VCaP (cell line): ENCODE results near the gene TXNL4A.

Experiments used
- H3K27ac ChIP-seq: fragments of 450-650 bp; 2 replicates; pipeline ENCODE4 v1.5.1; 2017
- CTCF ChIP-seq: fragments of 450-650 bp; conservative IDR thresholded peaks from 2 replicates; pipeline ENCODE4 v1.5.1; 2017; ENCODE audit warnings: mild to moderate bottlenecking, moderate library complexity

The TXNL4A gene

DNA sequence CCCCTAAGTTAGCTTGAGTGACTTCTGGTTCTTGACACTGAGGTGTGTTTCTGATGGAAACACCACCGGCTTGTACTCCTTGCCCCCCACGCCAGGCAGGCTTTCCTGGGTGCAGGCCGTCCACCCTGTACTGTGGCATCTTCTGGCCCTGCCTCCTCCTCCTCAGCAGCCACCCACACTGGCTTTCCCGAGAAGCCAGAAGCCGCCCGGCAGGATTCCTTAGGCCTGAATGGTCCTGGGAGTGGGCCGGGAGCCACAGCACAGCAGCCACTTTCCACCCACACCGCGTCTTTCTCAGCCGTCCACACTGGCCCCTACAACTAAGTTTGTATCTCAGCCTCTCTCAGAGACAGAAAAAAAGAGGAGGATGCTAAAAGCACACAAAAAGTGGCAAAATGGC is 26.1 kb downstream of the TXNL4A start:
- no peak for TF ChIP-seq CTCF
- H3K27ac ChIP-seq = no peak overlapping the region

- no peak for TF ChIP-seq CTCF
- H3K27ac ChIP-seq = no peak overlapping the region
Measured at GRCh38 chr18:79961527-79962291, 26.7 kb downstream of the TXNL4A start.

- no peak for TF ChIP-seq CTCF
Measured at GRCh38 chr18:79960921-79961526, 27.3 kb downstream of the TXNL4A start.

DNA sequence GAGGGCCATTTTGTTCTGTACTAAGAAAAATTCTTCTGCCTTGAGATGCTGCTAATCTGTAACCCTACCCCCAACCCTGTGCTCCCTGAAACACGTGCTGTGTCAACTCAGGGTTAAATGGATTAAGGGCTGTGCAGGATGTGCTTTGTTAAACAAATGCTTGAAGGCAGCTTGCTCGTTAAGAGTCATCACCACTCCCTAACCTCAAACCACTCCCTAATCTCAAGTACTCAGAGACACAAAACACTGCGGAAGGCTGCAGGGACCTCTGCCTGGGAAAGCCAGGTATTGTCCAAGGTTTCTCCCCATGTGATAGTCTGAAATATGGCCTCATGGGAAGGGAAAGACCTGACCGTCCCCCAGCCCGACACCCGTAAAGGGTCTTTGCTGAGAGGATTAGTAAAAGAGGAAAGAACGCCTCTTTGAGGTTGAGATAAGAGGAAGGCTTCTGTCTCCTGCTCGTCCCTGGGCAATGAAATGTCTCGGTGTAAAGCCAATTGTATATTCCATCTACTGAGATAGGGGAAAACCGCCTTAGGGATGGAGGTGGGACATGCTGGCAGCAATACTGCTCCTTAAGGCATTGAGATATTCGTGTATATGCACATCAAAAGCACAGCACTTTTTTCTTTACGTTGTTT is 28.1 kb downstream of the TXNL4A start:
- peak overlapping the region; percentile 37 for H3K27ac ChIP-seq

More at GRCh38 chr18:79960921-79961526, 27.3 kb downstream of the TXNL4A start:
- peak overlapping the region; percentile 37 for H3K27ac ChIP-seq

GRCh38 chr18:79958981-79959380 is 29.4 kb downstream of the TXNL4A start:
- no peak overlapping the region for H3K27ac ChIP-seq
- TF ChIP-seq CTCF = no peak

- no peak overlapping the region for H3K27ac ChIP-seq
- no peak for TF ChIP-seq CTCF
Measured at GRCh38 chr18:79956276-79956675, 32.1 kb downstream of the TXNL4A start.

DNA sequence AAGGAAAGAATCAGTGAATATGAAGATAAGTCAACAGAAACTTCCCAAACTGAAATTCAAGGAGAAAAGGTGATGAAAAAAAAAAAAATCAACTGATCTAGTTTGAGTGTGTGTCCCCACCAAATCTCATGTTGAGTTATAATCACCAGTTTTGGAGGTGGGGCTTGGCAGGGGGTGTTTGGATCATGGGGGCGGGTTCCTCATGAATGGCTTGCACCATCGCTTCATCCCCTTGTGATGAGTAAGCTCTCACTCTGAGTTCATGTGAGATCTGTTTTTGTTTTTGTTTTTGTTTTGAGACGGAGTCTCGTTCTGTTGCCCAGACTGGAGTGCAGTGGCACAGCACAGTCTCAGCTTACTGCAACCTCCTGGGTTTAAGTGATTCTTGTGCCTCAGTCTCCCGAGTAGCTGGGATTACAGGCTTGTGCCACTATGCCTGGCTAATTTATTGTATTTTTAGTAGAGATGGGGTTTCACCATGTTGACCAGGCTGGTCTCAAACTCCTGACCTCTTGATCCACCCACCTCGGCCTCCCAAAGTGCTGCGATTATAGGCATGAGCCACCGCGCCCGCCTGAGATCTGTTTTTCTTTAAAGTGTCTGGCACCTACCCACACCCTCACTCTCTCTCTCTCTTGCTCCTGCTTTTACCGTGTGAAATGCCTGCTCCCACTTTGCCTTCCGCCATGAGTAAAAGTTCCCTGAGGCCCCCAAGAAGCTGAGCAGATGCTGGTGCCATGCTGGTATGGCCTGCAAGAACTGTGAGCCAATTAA is 32.9 kb downstream of the TXNL4A start:
- TF ChIP-seq CTCF = no peak
- peak overlapping the region; percentile 41; the same call in 1 of the 2 replicates for H3K27ac ChIP-seq
